Esophagus muscularis mucosa (tissue), 4 donors: Measurements from ENCODE around the gene IP6K1. TPM values are rescaled to one million over a fixed set of nuclear protein-coding genes. Genes with fewer than 3 reads are reported as not detected.

ENCODE experiments used
- DNase-seq: peaks from one replicate; pipeline ENCODE4 v3.0.0-alpha.2; 2017; ENCODE audit errors: extremely low spot score
- H3K27ac ChIP-seq, 4 donors: fragments of 200-600 bp; sonication (generic); replicated peaks in 1 of 4; 1 replicate in 3 of 4; 2 replicates in 1 of 4; pipeline ENCODE4 v1.5.1; 2016 to 2019; ENCODE audit warnings: mild to moderate bottlenecking in 1 of 4
- H3K27me3 ChIP-seq, 4 donors: fragments of 200-600 bp; sonication (generic); one replicate each; pipeline versions ENCODE4 v1.5.1 to v1.6.0; 2016 to 2019
- H3K36me3 ChIP-seq, 4 donors: fragments of 200-600 bp; sonication (generic); one replicate each; pipeline ENCODE4 v1.5.1; 2016 to 2019
- H3K4me1 ChIP-seq, 4 donors: fragments of 200-600 bp; sonication (generic); one replicate each; pipeline ENCODE4 v1.5.1; 2016 to 2019
- H3K4me3 ChIP-seq, 4 donors: fragments of 200-600 bp; sonication (generic); 1 replicate in 2 of 4; 2 replicates in 2 of 4; pipeline ENCODE4 v1.5.1; 2016 to 2019; ENCODE audit warnings: mild to moderate bottlenecking in 4 of 4, moderate library complexity in 1 of 4
- H3K9me3 ChIP-seq, 4 donors: fragments of 200-600 bp; sonication (generic); 1 replicate in 3 of 4; 2 replicates in 1 of 4; pipeline ENCODE4 v1.5.1; 2016 to 2019
- CTCF ChIP-seq, 3 experiments: fragments of 200-600 bp in 2 of 3; fragments of 450-650 bp in 1 of 3; sonication (generic) in 2 of 3; IDR thresholded peaks; one replicate each; pipeline ENCODE4 v1.5.1; 2017 to 2019; ENCODE audit warnings: antibody characterized with exemption in 3 of 3, mild to moderate bottlenecking in 2 of 3, moderate library complexity in 1 of 3
- EP300 ChIP-seq: sonication (generic); formaldehyde crosslinking; IDR thresholded peaks from one replicate; pipeline ENCODE4 v1.6.1; 2017; ENCODE audit warnings: antibody characterized with exemption
- POLR2A ChIP-seq: fragments of 450-650 bp; IDR thresholded peaks from one replicate; pipeline ENCODE4 v1.6.1; 2017; ENCODE audit warnings: antibody characterized with exemption, moderate library complexity, mild to moderate bottlenecking, low read depth
- POLR2AphosphoS5 ChIP-seq, 2 donors: sonication (generic); formaldehyde crosslinking; IDR thresholded peaks; one replicate each; pipeline ENCODE4 v1.6.1; 2017; ENCODE audit warnings: antibody characterized with exemption in 2 of 2
- WGBS: methylation state at CpG from one replicate; pipeline ENCODE4 v1.1.5; 2018; 5-methylcytosine and 5-hydroxymethylcytosine counted together
- intact Hi-C: fragments of 100-400 bp; cut with DNase I; formaldehyde crosslinking; loops from one replicate; pipeline ENCODE4 v1.15.1; 2023
- total RNA-seq, 4 donors: library from RNA; depleted of rRNA; stranded (reverse); fragments of >200 nt; gene quantifications; one replicate each; pipeline versions ENCODE4 v1.1.0 to v1.2.1, GENCODE V29; 2016

Gene IP6K1
- total RNA-seq, 4 donors from 2014 or later: 33.2 to 63.4 (median 52.4) TPM

- 90% methylated on average over 2 of the region's 2 CpGs for WGBS
- no peak for DNase-seq
- no peaks in the 10 kb centered on the region for H3K9me3 ChIP-seq
- no peak overlapping the region for H3K4me3 ChIP-seq
- H3K36me3 ChIP-seq: peaks cover 0 to 4% (median 0%) of the 10 kb centered on the region in 4 donors
- intact Hi-C loops: no loop called here
- no peak overlapping the region for H3K27ac ChIP-seq
- TF ChIP-seq POLR2AphosphoS5 (IDR thresholded peaks at IDR 0.05) (no peak), POLR2A (no peak), CTCF (IDR thresholded peaks at IDR 0.05) (no peak), EP300 (no peak)
- H3K4me1 ChIP-seq: peaks cover 29 to 47% (median 45%) of the 10 kb centered on the region in 4 donors
- H3K27me3 ChIP-seq: peaks cover 0 to 4% (median 0%) of the 10 kb centered on the region in 4 donors
Measured at GRCh38 chr3:49801160-49801559, 14.8 kb upstream of the IP6K1 start.

GRCh38 chr3:49799761-49800160 is 13.4 kb upstream of the IP6K1 start, which contains the start of gene CDHR4:
CDHR4 (minus strand) TSS chr3:49799873; CDS start chr3:49799812, 61 bp downstream.
- Histone ChIP-seq H3K4me3 (no peak within 1 kb of the TSS), H3K27ac (peak within 1 kb of the TSS in 1 of 4 donors; percentile 35), H3K27me3 (peaks cover 0 to 4% (median 0%) of the 10 kb centered on the region in 4 donors), H3K36me3 (no peaks in the 10 kb centered on the region), H3K4me1 (peaks cover 15 to 33% (median 31%) of the 10 kb centered on the region in 4 donors), H3K9me3 (no peaks in the 10 kb centered on the region)
- DNase-seq: no peak
- intact Hi-C loops: no loop called here
- TF ChIP-seq CTCF (IDR thresholded peaks at IDR 0.05) (no peak), POLR2AphosphoS5 (IDR thresholded peaks at IDR 0.05) (peak in 1 of 2 donors; percentile 5)
- WGBS: 50% methylated on average over 3 of the region's 4 CpGs

GRCh38 chr3:49799105-49799504 is 12.8 kb upstream of the IP6K1 start:
- WGBS: 100% methylated on average over 1 of the region's 1 CpG

GRCh38 chr3:49794926-49795905 is 8.9 kb upstream of the IP6K1 start:
- intact Hi-C loops: no loop called here
- Histone ChIP-seq H3K4me1 (peaks cover 3 to 13% (median 9%) of the 10 kb centered on the region in 4 donors), H3K36me3 (no peaks in the 10 kb centered on the region), H3K9me3 (no peaks in the 10 kb centered on the region), H3K27me3 (no peaks in the 10 kb centered on the region), H3K4me3 (no peak overlapping the region), H3K27ac (no peak overlapping the region)
- no peak for TF ChIP-seq EP300
- TF ChIP-seq POLR2A: no peak
- no peak for TF ChIP-seq CTCF (IDR thresholded peaks at IDR 0.05)
- TF ChIP-seq POLR2AphosphoS5 (IDR thresholded peaks at IDR 0.05): no peak
- 91% methylated on average over 12 of the region's 24 CpGs for WGBS
- no peak for DNase-seq

More at GRCh38 chr3:49799105-49799504, 12.8 kb upstream of the IP6K1 start:
- Histone ChIP-seq H3K9me3 (no peaks in the 10 kb centered on the region), H3K4me1 (peaks cover 8 to 27% (median 24%) of the 10 kb centered on the region in 4 donors), H3K36me3 (no peaks in the 10 kb centered on the region), H3K27ac (peak overlapping the region in 1 of 4 donors; percentile 35), H3K27me3 (peaks cover 0 to 4% (median 0%) of the 10 kb centered on the region in 4 donors), H3K4me3 (no peak overlapping the region)
- DNase-seq: no peak
- intact Hi-C loops: no loop called here
- TF ChIP-seq CTCF (IDR thresholded peaks at IDR 0.05): no peak
